NCI-H446 (cell line): ENCODE data around the gene KRT81.
A peak's percentile ranks its signal among the peaks of the same experiment; 100 is the strongest.
"Not testable (repeated sequence)": the region's sequence is repeated elsewhere in the genome, so short reads cannot be mapped to it uniquely, and the experiment has no call there.

Experiments used
- DNase-seq, 2 experiments: peaks; one replicate each; lab custom pipeline; 2025; lab: John Stamatoyannopoulos, UW

KRT81 gene

GRCh38 chr12:52296572-52297215 is 5.4 kb upstream of the KRT81 start:
- DNase-seq = no peak

DNA sequence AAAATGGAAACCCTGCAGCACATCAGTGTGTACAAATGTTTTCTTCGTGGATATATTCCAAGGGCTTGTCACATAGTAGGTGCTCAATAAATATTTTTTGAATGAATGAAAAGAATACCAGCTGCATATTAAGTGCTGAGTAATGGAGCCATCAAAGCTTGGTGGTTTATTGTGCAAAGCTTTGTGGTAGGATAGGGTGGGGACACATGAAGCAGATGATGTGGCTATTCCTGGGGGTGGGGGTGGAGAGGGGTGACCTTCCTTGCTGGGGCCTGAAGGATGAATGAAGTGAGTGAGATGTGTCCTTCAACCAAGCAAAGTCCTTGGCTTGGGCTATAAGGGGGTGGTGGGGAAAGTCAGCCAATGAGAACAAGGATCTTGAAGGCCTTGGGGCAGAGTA is 4.3 kb upstream of the KRT81 start:
- no peak for DNase-seq

- no peak for DNase-seq
Observed at GRCh38 chr12:52294803-52295202, 3.5 kb upstream of the KRT81 start.

DNA sequence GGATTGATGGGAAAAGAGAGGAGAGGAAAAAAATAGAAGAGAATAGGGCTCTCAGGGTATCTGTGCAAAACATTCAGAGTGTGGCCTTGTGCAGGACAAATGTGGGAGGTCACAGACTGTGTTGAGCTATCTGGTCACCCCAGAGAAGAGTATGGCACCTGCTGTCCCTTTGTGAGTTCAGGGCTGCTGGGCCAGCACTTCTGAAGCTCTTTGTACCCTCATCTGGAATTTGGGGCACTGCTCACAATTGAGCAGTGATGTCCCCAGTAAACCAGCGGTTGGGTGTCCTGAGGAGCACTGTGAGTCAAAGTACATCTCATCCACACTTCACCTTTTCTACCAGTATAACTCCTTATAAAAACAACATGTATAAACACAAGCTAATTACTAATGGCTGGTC is 2.6 kb upstream of the KRT81 start:
- no peak for DNase-seq

GRCh38 chr12:52290483-52291134 is 725 bp downstream of the KRT81 start:
- DNase-seq = not testable (repeated sequence)

- DNase-seq = not testable (repeated sequence)
Observed at GRCh38 chr12:52287816-52288805, 3.2 kb downstream of the KRT81 start.

DNA sequence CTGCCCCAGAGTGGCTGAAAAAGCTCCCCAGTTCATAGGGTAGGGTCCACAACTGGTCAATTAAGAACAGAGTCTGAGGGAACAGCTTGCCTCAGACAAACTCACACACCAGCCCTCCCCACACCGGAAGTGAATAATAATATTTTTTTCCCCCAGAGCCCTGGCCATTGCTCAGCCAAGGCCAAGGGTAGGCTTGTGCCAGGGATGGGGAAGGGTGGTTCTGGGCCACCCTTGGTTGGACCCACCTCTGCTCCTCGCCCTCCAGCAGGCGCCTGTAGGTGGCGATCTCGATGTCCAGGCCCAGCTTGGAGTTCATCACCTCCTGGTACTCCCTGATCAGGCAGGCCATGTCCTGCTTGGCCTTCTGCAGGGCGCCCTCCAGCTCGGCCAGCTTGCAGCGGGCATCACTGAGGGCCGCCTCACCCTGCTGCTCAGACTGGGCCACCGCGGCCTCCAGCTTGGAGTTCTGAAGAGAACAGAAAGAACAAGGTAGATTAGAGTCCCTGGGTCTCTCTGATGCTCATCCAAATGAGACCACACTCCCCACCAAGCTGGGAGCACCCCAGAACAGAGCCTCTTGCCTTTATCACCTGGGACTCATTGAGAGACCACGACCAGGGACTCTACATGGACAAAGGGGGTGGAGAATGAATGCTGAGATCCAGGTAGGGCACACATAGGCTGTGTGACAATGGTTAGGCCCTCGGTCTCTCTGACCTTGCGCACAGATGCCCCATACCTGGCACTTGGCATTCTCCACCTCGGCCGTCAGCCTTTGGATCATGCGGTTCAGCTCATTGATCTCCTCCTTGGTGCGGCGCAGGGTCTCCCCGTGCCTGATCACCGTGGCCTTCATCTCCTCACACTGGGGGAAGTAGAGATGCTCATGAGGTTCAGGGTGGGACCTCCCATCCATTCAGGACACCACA is 4.2 kb downstream of the KRT81 start:
- not testable (repeated sequence) for DNase-seq

GRCh38 chr12:52285851-52286530 is 5.3 kb downstream of the KRT81 start:
- no peak for DNase-seq

DNA sequence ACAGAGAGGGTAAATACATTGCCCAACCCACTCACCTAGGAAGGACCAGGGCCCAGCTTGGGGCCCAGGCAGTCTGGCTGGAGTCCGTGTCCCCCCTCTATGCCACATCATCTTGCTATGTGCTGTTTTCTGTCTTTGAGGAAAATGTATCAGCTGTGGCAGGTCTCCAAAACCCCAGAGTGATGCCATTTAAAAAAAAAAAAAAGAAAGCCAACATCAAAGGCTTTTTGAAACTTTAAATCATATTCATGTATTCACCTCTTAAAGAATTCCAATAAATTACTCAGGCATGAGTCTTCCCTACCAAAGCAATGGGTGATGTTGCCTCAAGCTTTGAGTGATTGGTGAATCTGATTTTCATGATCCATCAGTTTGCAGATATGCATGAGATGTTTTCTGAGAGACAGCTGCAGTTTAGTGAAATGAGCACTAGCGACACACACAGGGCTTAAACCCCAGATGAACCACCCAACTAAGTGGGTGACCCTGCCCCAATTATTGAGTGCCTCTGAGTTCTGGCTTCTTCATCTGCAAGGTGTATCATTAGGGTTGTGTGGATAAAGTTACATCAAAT is 6.1 kb downstream of the KRT81 start:
- DNase-seq = no peak

- DNase-seq = no peak
Observed at GRCh38 chr12:52284562-52285171, 6.7 kb downstream of the KRT81 start.

DNA sequence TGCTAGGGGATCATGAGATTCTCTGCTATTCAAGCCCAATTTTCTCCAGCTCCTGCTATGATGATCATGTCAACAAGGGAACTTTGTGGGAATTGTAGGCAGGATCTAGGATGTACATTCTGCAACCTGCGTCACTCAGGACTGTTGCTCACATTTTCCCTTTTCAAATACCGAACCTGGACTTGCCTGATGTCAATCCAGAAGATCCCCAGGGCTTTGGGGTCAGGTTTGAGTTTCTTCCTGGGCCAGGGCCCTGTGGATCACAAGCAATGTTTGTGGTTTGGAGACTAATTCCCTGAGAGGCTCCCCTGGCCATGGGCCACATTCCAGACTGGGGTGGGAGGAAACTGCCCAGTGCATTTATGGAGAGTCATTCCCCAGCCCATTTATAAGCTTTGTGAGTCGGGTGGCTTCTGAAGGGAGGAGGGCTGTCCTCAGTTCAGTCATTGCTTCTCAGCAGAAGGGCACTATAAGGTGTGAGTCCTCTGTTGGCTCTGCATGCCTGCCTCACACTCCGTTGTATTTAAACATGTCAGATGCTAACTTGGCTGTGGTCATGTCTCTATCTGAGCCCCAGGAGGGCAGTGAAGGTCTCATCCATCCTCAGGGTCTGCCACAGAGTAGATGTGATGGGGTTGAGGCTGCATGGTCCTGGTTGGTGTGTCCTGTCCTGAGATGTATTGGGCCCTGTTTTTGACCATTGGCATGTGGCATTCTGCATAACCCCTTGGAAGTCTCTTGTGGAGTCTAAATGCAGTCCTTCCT is 10.4 kb downstream of the KRT81 start:
- DNase-seq = no peak

DNA sequence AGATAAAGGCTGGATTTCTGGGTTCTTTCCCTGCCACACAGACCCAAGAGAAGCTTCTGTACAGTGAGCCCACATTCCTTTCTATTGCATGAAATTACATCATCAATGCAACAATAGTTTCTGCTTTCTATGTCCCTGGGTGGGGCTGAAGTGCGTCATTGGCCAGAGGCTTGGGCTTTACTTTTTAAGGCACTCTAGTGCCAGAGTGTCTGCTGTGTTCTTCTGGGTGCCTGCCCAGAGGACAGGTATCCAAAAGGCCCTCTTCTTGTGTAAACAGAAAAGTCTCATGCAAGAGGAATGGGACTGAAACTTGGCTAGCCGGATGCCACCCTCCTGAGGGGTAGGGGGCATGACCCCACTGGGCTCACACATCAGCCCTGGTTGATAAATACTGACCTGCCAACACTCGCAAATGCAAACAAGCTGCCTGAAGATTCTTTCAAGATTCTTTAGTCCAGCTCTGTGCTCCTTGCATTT is 11.0 kb downstream of the KRT81 start:
- no peak for DNase-seq

- no peak for DNase-seq
Observed at GRCh38 chr12:52279422-52280318, 11.7 kb downstream of the KRT81 start.

DNA sequence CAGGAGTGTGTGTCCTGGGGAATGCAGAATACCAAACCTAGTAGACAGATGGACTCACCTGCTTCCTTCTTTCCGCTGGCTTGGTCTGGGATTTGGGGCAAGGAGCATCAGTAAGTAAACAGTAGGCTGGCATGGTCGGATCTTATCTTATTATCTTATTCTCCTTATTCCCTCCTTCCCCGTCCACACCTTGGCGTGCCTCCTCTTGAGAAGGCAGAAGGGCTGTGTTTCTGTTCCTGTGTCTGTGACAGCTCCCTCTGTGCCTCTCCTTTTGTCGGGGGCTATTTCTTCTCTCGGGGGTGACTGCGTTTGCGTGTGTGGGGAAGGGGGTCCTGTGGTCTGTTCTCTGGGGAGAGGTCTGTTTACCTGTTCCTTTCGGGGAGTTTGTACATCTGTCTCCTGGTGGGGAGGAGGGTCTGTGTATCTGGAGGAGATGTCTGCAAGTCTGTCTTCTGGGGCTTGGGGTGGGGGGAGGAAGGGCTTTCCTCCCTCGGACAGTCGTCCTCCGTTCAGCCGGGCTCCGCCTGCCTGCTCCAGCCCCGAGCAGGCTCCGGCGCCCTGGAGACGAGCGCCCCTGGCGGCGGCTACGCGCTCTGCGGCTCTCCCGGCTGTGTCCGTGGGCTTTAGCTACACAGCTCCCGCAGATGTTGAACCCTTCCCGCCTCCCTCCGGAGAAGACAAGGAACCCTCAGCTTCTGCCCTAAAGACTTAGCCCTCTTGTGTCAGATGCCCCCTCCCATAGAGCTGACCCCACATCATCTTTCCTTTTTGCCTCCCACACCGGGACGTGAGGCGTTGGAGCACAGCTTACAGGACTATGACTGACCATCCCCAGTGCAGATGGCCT is 12.5 kb downstream of the KRT81 start:
- DNase-seq = peak; percentile 9 to 70

DNA sequence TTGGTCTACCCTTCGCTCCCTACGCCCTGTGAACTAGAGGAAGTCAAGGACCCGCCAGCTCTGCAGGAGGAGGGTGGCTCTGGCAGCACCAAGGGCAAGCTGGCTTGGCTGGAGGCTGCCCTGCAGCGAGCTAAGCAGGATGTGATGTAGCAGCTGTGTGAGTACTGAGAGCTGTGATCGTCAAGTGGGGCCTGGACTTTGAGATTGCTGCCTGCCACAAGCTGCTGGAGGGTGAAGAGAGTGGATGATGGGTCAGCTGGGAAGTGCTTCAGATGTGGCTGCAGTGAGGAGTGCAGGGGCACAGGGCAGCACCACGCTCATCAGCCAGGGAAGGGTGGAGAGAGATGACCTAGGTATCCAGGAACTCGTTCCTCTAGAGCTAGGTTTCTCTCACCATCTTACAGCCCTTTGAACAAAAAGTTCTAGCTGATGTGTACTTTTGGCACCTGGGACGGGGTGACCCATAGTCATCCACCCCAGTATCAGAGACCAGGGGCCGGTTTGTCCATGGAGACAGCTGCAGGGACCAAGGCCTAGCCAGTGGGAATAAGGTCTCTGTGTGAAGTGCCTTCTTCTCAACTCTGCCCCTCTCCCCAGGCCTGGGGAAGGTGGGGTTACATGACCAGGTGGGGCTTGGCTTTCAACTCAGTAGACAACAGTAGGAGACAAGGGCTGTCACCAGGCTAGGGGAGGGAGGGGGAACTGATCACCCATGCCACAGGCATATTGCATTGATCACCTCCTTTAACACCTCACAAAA is 13.7 kb downstream of the KRT81 start:
- DNase-seq = no peak

DNA sequence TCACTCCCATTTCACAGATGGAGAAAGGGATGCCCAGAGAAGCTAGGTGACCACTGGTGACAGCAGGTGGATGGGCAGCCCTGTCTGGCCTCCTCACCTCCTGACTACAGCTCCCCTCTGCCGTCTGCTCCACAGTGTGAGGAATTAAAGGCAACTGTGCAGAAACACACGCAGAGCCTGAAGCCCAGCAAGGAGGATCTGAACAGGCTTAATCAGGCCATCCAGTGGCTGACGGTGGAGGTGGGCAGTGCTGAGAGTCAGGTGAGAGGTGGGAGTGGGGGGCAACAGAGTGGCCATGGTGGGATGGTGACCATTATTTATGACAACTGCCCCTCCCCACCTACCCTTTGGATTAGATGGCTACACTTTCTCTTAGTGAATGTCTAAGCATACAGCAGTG is 15.6 kb downstream of the KRT81 start:
- no peak for DNase-seq
